ENCODE measurements around the gene ZNF74.
"Not testable (repeated sequence)": the region's sequence is repeated elsewhere in the genome, so short reads cannot be mapped to it uniquely, and the experiment has no call there.

ZNF74 gene

GRCh38 chr22:20402960-20403778 is 9.2 kb downstream of the ZNF74 start:
- H3K27me3 ChIP-seq (replicated peaks; ENCODE audit: control insufficient read depth, insufficient read depth, low read length), result no peaks in the 10 kb centered on the region
- no peaks in the 10 kb centered on the region for H3K4me1 ChIP-seq (ENCODE audit: control insufficient read depth, insufficient read depth, low read length)
- H3K36me3 ChIP-seq (ENCODE audit: control insufficient read depth, insufficient read depth, low read length, severe bottlenecking), result peaks cover 8% of the 10 kb centered on the region
- H3K9me3 ChIP-seq (ENCODE audit: control insufficient read depth, low read length), result no peaks in the 10 kb centered on the region
- no peak for DNase-seq (ENCODE audit: low read depth)
- no peak overlapping the region for H3K9ac ChIP-seq (ENCODE audit: low read length)
- no peak overlapping the region for H3K4me3 ChIP-seq (ENCODE audit: low read length)

- H3K36me3 ChIP-seq (ENCODE audit: control insufficient read depth, insufficient read depth, low read length, severe bottlenecking), result peaks cover 8% of the 10 kb centered on the region
- DNase-seq (ENCODE audit: low read depth), result no peak
Observed at GRCh38 chr22:20403779-20404140, 9.8 kb downstream of the ZNF74 start.

GRCh38 chr22:20404881-20405280 is 10.9 kb downstream of the ZNF74 start:
- Histone ChIP-seq H3K27me3 (replicated peaks; ENCODE audit: control insufficient read depth, insufficient read depth, low read length) (no peaks in the 10 kb centered on the region), H3K4me1 (ENCODE audit: control insufficient read depth, insufficient read depth, low read length) (no peaks in the 10 kb centered on the region), H3K9ac (ENCODE audit: low read length) (no peak overlapping the region), H3K4me3 (ENCODE audit: low read length) (no peak overlapping the region), H3K36me3 (ENCODE audit: control insufficient read depth, insufficient read depth, low read length, severe bottlenecking) (peaks cover 8% of the 10 kb centered on the region), H3K9me3 (ENCODE audit: control insufficient read depth, low read length) (no peaks in the 10 kb centered on the region)
- no peak for DNase-seq (ENCODE audit: low read depth)

More at GRCh38 chr22:20403779-20404140, 9.8 kb downstream of the ZNF74 start:
- no peak overlapping the region for H3K9ac ChIP-seq (ENCODE audit: low read length)
- H3K4me1 ChIP-seq (ENCODE audit: control insufficient read depth, insufficient read depth, low read length), result no peaks in the 10 kb centered on the region
- H3K27me3 ChIP-seq (replicated peaks; ENCODE audit: control insufficient read depth, insufficient read depth, low read length), result no peaks in the 10 kb centered on the region
- H3K9me3 ChIP-seq (ENCODE audit: control insufficient read depth, low read length), result no peaks in the 10 kb centered on the region
- H3K4me3 ChIP-seq (ENCODE audit: low read length), result no peak overlapping the region

GRCh38 chr22:20405291-20405930 is 11.5 kb downstream of the ZNF74 start:
- DNase-seq (ENCODE audit: low read depth), result no peak
- no peaks in the 10 kb centered on the region for H3K27me3 ChIP-seq (replicated peaks; ENCODE audit: control insufficient read depth, insufficient read depth, low read length)
- H3K36me3 ChIP-seq (ENCODE audit: control insufficient read depth, insufficient read depth, low read length, severe bottlenecking), result peaks cover 8% of the 10 kb centered on the region
- H3K9me3 ChIP-seq (ENCODE audit: control insufficient read depth, low read length), result no peaks in the 10 kb centered on the region
- no peaks in the 10 kb centered on the region for H3K4me1 ChIP-seq (ENCODE audit: control insufficient read depth, insufficient read depth, low read length)
- H3K9ac ChIP-seq (ENCODE audit: low read length), result no peak overlapping the region
- H3K4me3 ChIP-seq (ENCODE audit: low read length), result no peak overlapping the region

- H3K9me3 ChIP-seq (ENCODE audit: control insufficient read depth, low read length), result no peaks in the 10 kb centered on the region
- H3K4me1 ChIP-seq (ENCODE audit: control insufficient read depth, insufficient read depth, low read length), result no peaks in the 10 kb centered on the region
- DNase-seq (ENCODE audit: low read depth), result no peak
- no peaks in the 10 kb centered on the region for H3K27me3 ChIP-seq (replicated peaks; ENCODE audit: control insufficient read depth, insufficient read depth, low read length)
- H3K36me3 ChIP-seq (ENCODE audit: control insufficient read depth, insufficient read depth, low read length, severe bottlenecking), result peaks cover 8% of the 10 kb centered on the region
- H3K9ac ChIP-seq (ENCODE audit: low read length), result no peak overlapping the region
- no peak overlapping the region for H3K4me3 ChIP-seq (ENCODE audit: low read length)
Observed at GRCh38 chr22:20405931-20406685, 12.2 kb downstream of the ZNF74 start.

- no peak overlapping the region for H3K4me3 ChIP-seq (ENCODE audit: low read length)
- peaks cover 8% of the 10 kb centered on the region for H3K36me3 ChIP-seq (ENCODE audit: control insufficient read depth, insufficient read depth, low read length, severe bottlenecking)
- no peak overlapping the region for H3K9ac ChIP-seq (ENCODE audit: low read length)
- no peaks in the 10 kb centered on the region for H3K27me3 ChIP-seq (replicated peaks; ENCODE audit: control insufficient read depth, insufficient read depth, low read length)
- H3K4me1 ChIP-seq (ENCODE audit: control insufficient read depth, insufficient read depth, low read length), result no peaks in the 10 kb centered on the region
- DNase-seq (ENCODE audit: low read depth), result no peak
- no peaks in the 10 kb centered on the region for H3K9me3 ChIP-seq (ENCODE audit: control insufficient read depth, low read length)
Observed at GRCh38 chr22:20406686-20407408, 12.9 kb downstream of the ZNF74 start.

GRCh38 chr22:20407829-20408228 is 13.9 kb downstream of the ZNF74 start:
- Histone ChIP-seq H3K9me3 (ENCODE audit: control insufficient read depth, low read length) (no peaks in the 10 kb centered on the region), H3K27me3 (replicated peaks; ENCODE audit: control insufficient read depth, insufficient read depth, low read length) (no peaks in the 10 kb centered on the region), H3K4me1 (ENCODE audit: control insufficient read depth, insufficient read depth, low read length) (peaks cover 4% of the 10 kb centered on the region), H3K36me3 (ENCODE audit: control insufficient read depth, insufficient read depth, low read length, severe bottlenecking) (peaks cover 8% of the 10 kb centered on the region), H3K9ac (ENCODE audit: low read length) (no peak overlapping the region), H3K4me3 (ENCODE audit: low read length) (no peak overlapping the region)
- DNase-seq (ENCODE audit: low read depth), result no peak

GRCh38 chr22:20408891-20409290 is 14.9 kb downstream of the ZNF74 start:
- Histone ChIP-seq H3K36me3 (ENCODE audit: control insufficient read depth, insufficient read depth, low read length, severe bottlenecking) (peaks cover 8% of the 10 kb centered on the region), H3K9me3 (ENCODE audit: control insufficient read depth, low read length) (no peaks in the 10 kb centered on the region), H3K4me3 (ENCODE audit: low read length) (no peak overlapping the region), H3K9ac (ENCODE audit: low read length) (no peak overlapping the region), H3K27me3 (replicated peaks; ENCODE audit: control insufficient read depth, insufficient read depth, low read length) (no peaks in the 10 kb centered on the region), H3K4me1 (ENCODE audit: control insufficient read depth, insufficient read depth, low read length) (peaks cover 4% of the 10 kb centered on the region)
- DNase-seq (ENCODE audit: low read depth), result no peak

- not testable (repeated sequence) for H3K9ac ChIP-seq (ENCODE audit: low read length); H3K4me1 ChIP-seq (ENCODE audit: control insufficient read depth, insufficient read depth, low read length); H3K4me3 ChIP-seq (ENCODE audit: low read length); H3K27me3 ChIP-seq (replicated peaks; ENCODE audit: control insufficient read depth, insufficient read depth, low read length); DNase-seq (ENCODE audit: low read depth); H3K36me3 ChIP-seq (ENCODE audit: control insufficient read depth, insufficient read depth, low read length, severe bottlenecking); H3K9me3 ChIP-seq (ENCODE audit: control insufficient read depth, low read length)
Observed at GRCh38 chr22:20409385-20409784, 15.4 kb downstream of the ZNF74 start.

- H3K9me3 ChIP-seq (ENCODE audit: control insufficient read depth, low read length), result no peaks in the 10 kb centered on the region
- H3K4me3 ChIP-seq (ENCODE audit: low read length), result no peak overlapping the region
- H3K9ac ChIP-seq (ENCODE audit: low read length), result no peak overlapping the region
- H3K4me1 ChIP-seq (ENCODE audit: control insufficient read depth, insufficient read depth, low read length), result peaks cover 4% of the 10 kb centered on the region
- H3K27me3 ChIP-seq (replicated peaks; ENCODE audit: control insufficient read depth, insufficient read depth, low read length), result peaks cover 5% of the 10 kb centered on the region
- no peak for DNase-seq (ENCODE audit: low read depth)
- no peaks in the 10 kb centered on the region for H3K36me3 ChIP-seq (ENCODE audit: control insufficient read depth, insufficient read depth, low read length, severe bottlenecking)
Observed at GRCh38 chr22:20412474-20413216, 18.7 kb downstream of the ZNF74 start.
